HK-2 (cell line): Measurements from ENCODE around the gene EMP3.

Experiments used
- DNase-seq: peaks from one replicate; pipeline ENCODE4 v3.0.0-alpha.2; 2018; ENCODE audit not compliant: unreplicated experiment

Gene EMP3

DNA sequence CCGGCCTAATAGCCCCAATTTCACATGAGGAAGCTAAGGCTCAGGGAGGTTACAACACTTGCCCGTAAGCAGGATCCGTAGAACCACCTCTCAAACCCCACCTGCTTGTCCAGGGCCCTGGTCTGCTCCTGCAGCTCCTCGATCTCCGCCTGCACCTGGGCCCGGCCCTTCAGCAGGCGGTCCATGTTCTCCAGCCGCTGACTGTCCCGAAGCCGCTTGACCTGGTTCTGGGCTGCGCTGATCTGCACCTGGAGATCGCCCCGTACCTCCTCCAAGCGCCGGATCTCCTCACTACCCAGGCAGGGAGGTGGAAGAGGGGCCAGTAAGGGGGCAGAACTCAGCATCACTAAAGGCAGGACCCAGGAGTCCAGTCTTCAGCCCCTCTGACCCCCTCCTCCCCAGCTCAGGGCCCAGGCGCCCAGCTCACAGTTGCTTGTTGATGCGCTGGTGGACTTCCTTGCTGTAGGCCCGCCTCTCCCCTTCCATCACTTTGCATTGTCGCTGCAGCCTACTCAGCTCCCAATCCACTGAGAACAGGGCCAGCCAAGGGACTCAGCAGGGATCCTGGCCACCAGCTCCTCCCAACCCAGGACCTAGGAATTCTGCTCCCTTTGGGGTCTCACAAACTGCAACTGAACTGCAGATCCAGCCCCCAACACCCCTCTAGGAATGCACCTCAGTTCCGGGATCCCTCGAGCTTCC, 6.9 kb upstream of the EMP3 start:
- DNase-seq = no peak

DNA sequence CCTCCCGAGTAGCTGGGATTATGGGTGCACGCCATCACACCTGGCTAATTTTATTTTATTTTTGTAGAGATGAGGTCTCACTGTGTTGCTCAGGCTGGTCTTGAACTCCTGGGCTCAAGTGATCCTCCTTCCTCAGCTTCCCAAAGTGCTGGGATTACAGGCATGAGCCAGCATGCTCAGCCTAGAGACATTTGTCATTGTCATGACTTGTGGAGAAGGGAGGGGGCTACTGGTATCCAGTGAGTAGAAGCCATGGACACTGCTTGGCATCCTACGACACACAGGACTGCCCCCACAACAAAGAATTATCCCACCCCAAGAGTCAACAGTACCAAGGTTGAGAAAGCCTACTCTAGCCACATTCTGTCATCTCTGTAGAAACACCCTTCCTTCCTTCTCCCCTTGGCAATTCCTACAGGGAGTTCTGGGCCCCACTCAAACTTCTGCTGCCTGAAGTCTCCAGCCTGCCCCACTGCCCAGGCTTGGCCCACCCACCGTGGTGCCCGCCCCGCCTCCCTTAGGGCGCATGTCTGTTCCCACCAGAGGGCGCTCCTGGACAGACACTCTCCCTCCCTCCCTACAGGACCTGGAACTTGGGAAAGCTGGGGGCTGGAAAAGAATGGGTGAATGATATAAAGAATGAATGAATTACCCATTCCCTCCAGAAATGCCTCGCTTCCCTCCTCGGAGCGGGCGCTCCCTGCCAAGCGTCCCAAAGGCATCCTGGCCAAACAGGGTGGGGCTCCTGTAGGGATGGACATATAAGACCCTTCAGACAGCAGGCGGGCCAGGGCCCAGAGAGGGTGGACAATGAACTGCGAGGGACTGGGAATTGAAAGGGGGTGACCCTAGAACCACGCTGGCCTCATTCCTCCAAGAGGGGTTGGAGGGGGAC, 5.5 kb upstream of the EMP3 start:
- DNase-seq = peak; percentile 86

GRCh38 chr19:48321372-48321621, 4.1 kb upstream of the EMP3 start:
- peak; percentile 96 for DNase-seq

GRCh38 chr19:48321622-48322591, 3.4 kb upstream of the EMP3 start:
- peak; percentile 99 for DNase-seq

DNA sequence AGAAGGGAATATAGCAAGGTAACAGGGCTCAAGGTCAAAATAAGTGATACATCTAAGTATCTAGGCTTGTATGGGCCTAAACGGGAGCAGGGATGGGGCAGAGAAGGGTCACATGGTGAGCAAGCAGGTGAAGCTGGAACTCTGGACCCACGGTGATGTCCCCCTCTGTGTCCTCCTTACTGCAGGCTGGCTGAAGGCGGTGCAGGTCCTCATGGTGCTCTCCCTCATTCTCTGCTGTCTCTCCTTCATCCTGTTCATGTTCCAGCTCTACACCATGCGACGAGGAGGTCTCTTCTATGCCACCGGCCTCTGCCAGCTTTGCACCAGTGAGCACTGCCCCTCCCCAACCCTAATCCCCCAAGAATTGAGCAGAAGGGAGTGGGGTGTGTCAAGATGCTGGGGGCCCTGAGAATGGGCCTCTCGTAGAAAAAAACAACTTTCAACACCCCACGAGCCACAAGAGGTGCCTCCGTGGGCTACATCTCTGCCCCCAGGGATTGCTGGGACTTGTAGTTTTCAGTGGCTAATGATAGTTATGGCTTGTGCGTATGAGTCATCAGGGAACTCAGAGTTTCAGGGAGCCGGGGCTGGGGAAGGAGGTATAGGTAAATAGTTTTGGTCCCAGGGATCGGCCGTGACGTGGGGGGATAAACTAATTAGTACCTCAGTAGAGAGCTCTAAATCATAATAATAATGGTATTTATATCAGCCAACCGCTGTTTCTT, 4.0 kb downstream of the EMP3 start:
- DNase-seq = no peak

- DNase-seq = no peak
These were observed 4.8 kb downstream of the EMP3 start for GRCh38 chr19:48330012-48330681.

- no peak for DNase-seq
These were observed 7.0 kb downstream of the EMP3 start for GRCh38 chr19:48332351-48332661.

DNA sequence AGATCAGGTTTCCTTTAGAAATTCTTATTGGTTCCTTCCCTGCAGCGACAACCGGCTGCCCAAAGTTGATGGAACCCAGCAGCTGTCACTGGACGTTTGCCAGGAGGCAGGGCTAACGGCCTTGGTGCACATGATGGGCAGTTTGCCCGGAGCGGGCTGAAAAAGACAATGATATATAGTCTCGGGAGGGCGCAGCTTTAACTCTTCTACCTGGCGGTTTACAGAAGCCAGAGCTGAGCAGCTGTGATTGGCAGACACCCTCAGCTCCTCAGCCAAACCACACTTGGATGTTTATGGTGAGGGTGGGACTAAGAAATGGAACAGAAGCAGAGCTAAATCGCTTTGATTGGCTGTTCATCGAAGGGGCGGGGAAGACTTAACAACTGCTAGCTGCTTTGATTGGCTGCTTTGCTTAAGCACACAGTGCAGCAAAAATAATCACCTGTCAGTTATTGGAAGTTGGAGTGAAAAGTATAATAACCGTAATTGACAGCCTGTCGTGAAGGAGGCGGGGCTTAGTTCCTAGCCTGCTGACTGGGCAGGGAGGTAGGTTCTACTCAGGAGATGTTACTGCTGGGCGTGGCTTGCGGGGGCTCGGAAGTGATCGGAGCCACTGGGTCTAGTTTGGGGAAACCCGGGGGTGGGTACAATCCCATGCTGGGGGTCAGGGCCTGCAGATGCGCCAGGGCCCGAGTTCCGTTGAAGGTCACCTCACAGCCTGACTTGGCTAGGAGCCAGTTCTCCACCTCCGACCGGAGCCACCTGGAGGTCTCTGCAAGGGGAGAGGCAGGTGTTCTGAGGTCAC, 7.5 kb downstream of the EMP3 start:
- peak; percentile 93 for DNase-seq

DNA sequence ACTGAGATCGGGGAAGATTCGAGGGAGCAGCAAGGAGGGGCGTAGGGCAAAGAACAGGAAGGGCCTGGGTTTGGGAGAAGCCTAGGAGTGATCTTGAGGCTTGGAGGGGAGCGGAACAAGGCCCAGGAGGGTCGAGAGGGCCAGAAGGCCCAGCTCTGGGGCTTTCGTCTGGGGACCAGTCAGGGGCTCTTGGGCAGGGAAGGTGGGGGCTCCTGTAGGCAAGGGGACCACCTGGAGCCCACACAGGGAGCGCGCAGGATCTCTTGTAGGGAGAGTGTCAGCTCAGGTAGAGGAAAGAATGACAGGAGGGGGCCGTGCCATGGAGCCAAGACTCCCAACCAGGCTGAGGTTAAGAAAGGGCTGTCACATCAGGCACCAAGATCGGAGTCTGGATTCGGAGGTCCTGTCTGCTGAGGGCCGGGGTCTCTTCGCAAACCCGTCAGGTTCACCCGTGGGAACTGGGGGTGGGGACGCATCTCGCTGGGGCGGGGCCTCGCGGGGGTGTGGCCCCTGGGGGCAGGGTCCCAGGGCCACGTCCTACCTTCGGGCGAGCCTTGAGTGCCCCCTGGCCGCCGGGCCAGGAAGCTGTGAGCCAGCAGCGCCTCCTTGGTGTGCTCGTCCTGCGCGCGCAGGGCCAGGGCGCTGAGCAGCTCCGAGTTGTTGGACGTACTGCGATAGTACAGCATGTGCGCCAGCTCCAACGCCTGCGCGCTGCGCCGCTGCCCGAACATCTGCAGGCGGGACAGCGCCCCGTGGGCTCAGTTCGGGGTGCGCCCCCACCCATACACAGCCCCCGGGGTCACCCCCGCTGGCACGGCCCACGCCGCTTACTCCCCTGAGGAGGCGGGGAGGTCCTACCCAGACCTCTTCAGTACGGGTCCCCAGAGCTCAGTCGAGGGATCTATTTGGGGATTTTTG, 8.4 kb downstream of the EMP3 start:
- DNase-seq = peak; percentile 92

GRCh38 chr19:48338253-48338755, 13.0 kb downstream of the EMP3 start:
- no peak for DNase-seq

GRCh38 chr19:48338802-48339503, 13.6 kb downstream of the EMP3 start:
- DNase-seq = no peak

DNA sequence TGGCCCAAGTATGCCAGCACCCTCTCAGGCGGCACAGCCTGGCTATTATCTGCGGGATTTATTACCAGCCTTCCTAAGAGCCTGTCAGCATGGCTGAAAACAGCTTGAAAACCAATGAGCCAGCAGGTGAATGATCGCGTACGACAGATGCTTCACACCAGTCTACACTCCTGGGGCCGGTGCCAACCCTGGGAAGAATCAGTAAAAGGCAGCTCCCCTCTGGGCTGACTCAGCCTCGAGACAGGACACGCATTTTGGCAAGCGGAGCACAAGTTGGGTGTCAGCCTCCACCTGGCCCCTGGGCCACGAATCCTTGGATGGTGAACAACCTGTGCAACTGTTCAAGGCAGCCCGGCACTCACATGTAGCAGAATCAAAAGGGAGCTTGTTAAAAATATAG, 15.6 kb downstream of the EMP3 start:
- no peak for DNase-seq

DNA sequence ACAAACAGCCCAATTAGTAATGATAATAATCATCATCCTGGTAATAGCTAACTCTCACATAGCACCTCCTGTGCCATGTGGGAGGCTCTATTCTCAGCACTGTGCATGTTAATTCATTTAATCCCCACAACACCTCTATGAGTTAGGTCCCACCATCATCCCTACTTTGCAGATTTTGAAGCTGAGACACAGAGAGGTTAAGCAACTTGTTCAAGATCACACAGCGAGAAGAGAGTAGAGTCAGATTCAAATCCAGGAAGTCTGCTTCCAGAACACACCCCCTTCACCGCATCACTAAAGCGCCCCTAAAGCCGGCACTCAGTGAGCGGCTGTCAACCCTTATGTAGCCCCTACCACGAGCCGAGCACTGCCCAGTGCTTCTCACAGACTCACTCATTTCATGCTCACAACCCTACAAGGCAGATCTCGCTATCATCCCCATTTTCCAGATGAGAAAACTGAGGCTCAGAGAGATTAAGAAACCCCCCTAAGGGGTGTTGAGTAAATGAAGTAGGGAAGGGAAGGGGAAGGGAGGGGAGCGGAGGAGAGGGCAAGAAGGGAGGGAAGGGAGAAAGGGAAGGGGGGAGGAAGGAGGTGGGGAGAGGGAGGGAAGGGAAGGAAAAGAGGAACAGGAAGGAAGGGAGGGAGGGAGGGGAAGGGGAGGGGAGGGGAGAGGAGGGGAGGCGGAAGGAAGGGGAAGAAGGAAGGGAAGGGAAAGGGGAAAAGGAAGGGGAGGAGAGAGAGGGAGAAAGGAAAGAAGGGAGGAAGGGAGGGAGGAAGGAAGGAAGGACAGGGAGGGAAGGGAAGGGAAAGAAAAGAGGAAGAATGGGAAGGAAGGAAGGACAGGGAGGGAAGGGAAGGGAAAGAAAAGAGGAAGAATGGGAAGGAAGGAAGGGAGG, 16.4 kb downstream of the EMP3 start:
- no peak for DNase-seq

GRCh38 chr19:48342414-48342738, 17.0 kb downstream of the EMP3 start:
- DNase-seq = no peak

DNA sequence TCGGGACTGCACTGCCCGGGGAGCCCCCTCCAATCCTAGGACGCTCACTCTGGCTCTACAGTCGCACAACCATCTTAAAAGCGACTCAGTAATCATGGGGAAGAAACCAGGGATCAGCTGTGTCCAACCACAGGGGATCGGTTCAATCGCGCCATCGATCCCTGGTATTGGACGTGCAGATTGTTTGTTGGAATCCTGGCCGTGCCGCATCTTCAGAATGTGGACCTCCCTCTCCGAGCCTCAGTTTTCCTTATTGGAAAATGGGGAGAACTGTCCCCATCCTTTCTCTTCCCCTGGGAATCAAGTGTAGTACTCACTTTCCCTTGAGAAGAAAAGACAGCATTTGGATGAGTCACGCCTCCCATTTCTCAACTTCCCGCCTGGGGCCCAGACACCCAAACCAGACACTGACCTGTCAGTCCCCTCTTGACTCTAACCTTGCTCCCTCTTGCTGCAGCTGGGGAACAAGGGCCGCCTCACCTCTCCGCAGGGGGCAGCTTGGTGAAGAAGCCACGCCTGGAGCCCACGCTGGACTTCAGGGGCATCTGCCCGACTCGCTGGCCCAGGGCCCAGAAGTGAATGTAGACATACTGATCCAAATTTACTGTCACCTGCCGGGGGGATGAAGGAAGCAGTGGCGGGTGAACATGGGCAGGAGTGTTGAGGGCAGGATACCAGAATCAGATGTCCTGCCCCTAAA, 17.6 kb downstream of the EMP3 start:
- DNase-seq = no peak

GRCh38 chr19:48344892-48345291, 19.5 kb downstream of the EMP3 start:
- DNase-seq = no peak

- no peak for DNase-seq
These were observed 20.8 kb downstream of the EMP3 start for GRCh38 chr19:48346191-48346590.
